Suprapubic skin (tissue), 4 donors: Measurements from ENCODE around the gene DLGAP4. TPM values are rescaled to one million over a fixed set of nuclear protein-coding genes. Genes with fewer than 3 reads are reported as not detected.

Source experiments
- DNase-seq, 2 donors: peaks; one replicate each; pipeline ENCODE4 v3.0.0-alpha.2; 2019; ENCODE audit warnings: low spot score in 2 of 2
- H3K27ac ChIP-seq: fragments of 200-600 bp; sonication (generic); one replicate; pipeline ENCODE4 v1.5.1; 2019
- H3K27me3 ChIP-seq: fragments of 200-600 bp; sonication (generic); one replicate; pipeline ENCODE4 v1.5.1; 2019
- H3K36me3 ChIP-seq: fragments of 200-600 bp; sonication (generic); one replicate; pipeline ENCODE4 v1.5.1; 2019
- H3K4me1 ChIP-seq: fragments of 200-600 bp; sonication (generic); one replicate; pipeline ENCODE4 v1.5.1; 2019
- H3K4me3 ChIP-seq: fragments of 200-600 bp; sonication (generic); one replicate; pipeline ENCODE4 v1.5.1; 2019; ENCODE audit warnings: mild to moderate bottlenecking
- H3K9me3 ChIP-seq: fragments of 200-600 bp; sonication (generic); one replicate; pipeline ENCODE4 v1.5.1; 2019
- CTCF ChIP-seq, 2 donors: fragments of 200-600 bp in 1 of 2; fragments of 450-650 bp in 1 of 2; sonication (generic) in 1 of 2; IDR thresholded peaks; one replicate each; pipeline ENCODE4 v1.5.1; 2016 to 2019; ENCODE audit warnings: antibody characterized with exemption in 2 of 2, mild to moderate bottlenecking in 1 of 2, moderate library complexity in 1 of 2
- EP300 ChIP-seq: sonication (generic); formaldehyde crosslinking; IDR thresholded peaks from one replicate; pipeline ENCODE4 v1.6.1; 2017; ENCODE audit warnings: antibody characterized with exemption
- POLR2A ChIP-seq, 2 donors: fragments of 450-650 bp; IDR thresholded peaks; one replicate each; pipeline ENCODE4 v1.6.1; 2017; ENCODE audit warnings: antibody characterized with exemption in 2 of 2, mild to moderate bottlenecking in 2 of 2, moderate library complexity in 2 of 2
- POLR2AphosphoS5 ChIP-seq, 3 donors: sonication (generic); formaldehyde crosslinking; IDR thresholded peaks; one replicate each; pipeline ENCODE4 v1.6.1; 2017; ENCODE audit warnings: antibody characterized with exemption in 3 of 3
- WGBS: methylation state at CpG from one replicate; pipeline ENCODE4 v1.1.5; 2018; 5-methylcytosine and 5-hydroxymethylcytosine counted together
- total RNA-seq, 4 donors: library from RNA; depleted of rRNA; stranded (reverse); fragments of >200 nt; gene quantifications; one replicate each; pipeline ENCODE4 v1.1.0, GENCODE V29; 2016

DLGAP4 gene
- total RNA-seq, 4 donors from 2014 or later = 69.5 to 120 (median 96.8) TPM

- peak overlapping the region; percentile 42 for H3K27ac ChIP-seq
- 76% methylated on average over 5 of the region's 5 CpGs for WGBS
- no peak overlapping the region for H3K4me3 ChIP-seq
- no peak for TF ChIP-seq POLR2A (IDR thresholded peaks at IDR 0.05)
- TF ChIP-seq CTCF (IDR thresholded peaks at IDR 0.05) = no peak
- no peak for TF ChIP-seq POLR2AphosphoS5 (IDR thresholded peaks at IDR 0.05)
- no peak for TF ChIP-seq EP300
- H3K27me3 ChIP-seq = no peaks in the 10 kb centered on the region
- H3K4me1 ChIP-seq = peaks cover 61% of the 10 kb centered on the region
- H3K9me3 ChIP-seq = no peaks in the 10 kb centered on the region
- no peaks in the 10 kb centered on the region for H3K36me3 ChIP-seq
- no peak for DNase-seq
Measured at GRCh38 chr20:36483209-36483918, 177.2 kb downstream of the DLGAP4 start.

GRCh38 chr20:36483919-36484808 lies 178.0 kb downstream of the DLGAP4 start:
- Histone ChIP-seq H3K4me1 (peaks cover 63% of the 10 kb centered on the region), H3K27me3 (no peaks in the 10 kb centered on the region), H3K4me3 (no peak overlapping the region), H3K9me3 (no peaks in the 10 kb centered on the region), H3K36me3 (no peaks in the 10 kb centered on the region), H3K27ac (peak overlapping the region; percentile 42)
- 68% methylated on average over 7 of the region's 8 CpGs for WGBS
- TF ChIP-seq POLR2A (IDR thresholded peaks at IDR 0.05) (no peak), EP300 (no peak), POLR2AphosphoS5 (IDR thresholded peaks at IDR 0.05) (no peak), CTCF (IDR thresholded peaks at IDR 0.05) (no peak)
- no peak for DNase-seq

- no peaks in the 10 kb centered on the region for H3K9me3 ChIP-seq
- no peak for DNase-seq
- no peak for TF ChIP-seq POLR2A (IDR thresholded peaks at IDR 0.05)
- no peak for TF ChIP-seq CTCF (IDR thresholded peaks at IDR 0.05)
- TF ChIP-seq EP300 = no peak
- TF ChIP-seq POLR2AphosphoS5 (IDR thresholded peaks at IDR 0.05) = no peak
- H3K27me3 ChIP-seq = no peaks in the 10 kb centered on the region
- 94% methylated on average over 3 of the region's 3 CpGs for WGBS
- H3K27ac ChIP-seq = no peak overlapping the region
- peaks cover 66% of the 10 kb centered on the region for H3K4me1 ChIP-seq
- H3K4me3 ChIP-seq = no peak overlapping the region
- H3K36me3 ChIP-seq = no peaks in the 10 kb centered on the region
Measured at GRCh38 chr20:36485286-36485685, 179.1 kb downstream of the DLGAP4 start.

GRCh38 chr20:36487069-36487468 lies 180.9 kb downstream of the DLGAP4 start:
- Histone ChIP-seq H3K27me3 (no peaks in the 10 kb centered on the region), H3K4me3 (no peak overlapping the region), H3K4me1 (peaks cover 66% of the 10 kb centered on the region), H3K27ac (no peak overlapping the region), H3K36me3 (no peaks in the 10 kb centered on the region), H3K9me3 (no peaks in the 10 kb centered on the region)
- DNase-seq = no peak
- 91% methylated on average over 1 of the region's 1 CpG for WGBS
- TF ChIP-seq EP300 (no peak), CTCF (IDR thresholded peaks at IDR 0.05) (no peak)

GRCh38 chr20:36490191-36490590 lies 184.1 kb downstream of the DLGAP4 start:
- DNase-seq = peak in 1 of 2 donors; percentile 1
- no peaks in the 10 kb centered on the region for H3K27me3 ChIP-seq
- no peak overlapping the region for H3K4me3 ChIP-seq
- no peak for TF ChIP-seq POLR2A (IDR thresholded peaks at IDR 0.05)
- no peak for TF ChIP-seq EP300
- no peak for TF ChIP-seq POLR2AphosphoS5 (IDR thresholded peaks at IDR 0.05)
- no peak for TF ChIP-seq CTCF (IDR thresholded peaks at IDR 0.05)
- WGBS = 80% methylated on average over 1 of the region's 1 CpG
- H3K27ac ChIP-seq = peak overlapping the region; percentile 9
- peaks cover 69% of the 10 kb centered on the region for H3K4me1 ChIP-seq
- no peaks in the 10 kb centered on the region for H3K36me3 ChIP-seq
- H3K9me3 ChIP-seq = no peaks in the 10 kb centered on the region
